Measurements from ENCODE around the gene LIN7B. TPM values are rescaled to one million over a fixed set of nuclear protein-coding genes. Genes with fewer than 3 reads are reported as not detected.
A peak's percentile ranks its signal among the peaks of the same experiment; 100 is the strongest.

The LIN7B gene
- total RNA-seq, 1 experiment from 2014 or later: 4.2 TPM

DNA sequence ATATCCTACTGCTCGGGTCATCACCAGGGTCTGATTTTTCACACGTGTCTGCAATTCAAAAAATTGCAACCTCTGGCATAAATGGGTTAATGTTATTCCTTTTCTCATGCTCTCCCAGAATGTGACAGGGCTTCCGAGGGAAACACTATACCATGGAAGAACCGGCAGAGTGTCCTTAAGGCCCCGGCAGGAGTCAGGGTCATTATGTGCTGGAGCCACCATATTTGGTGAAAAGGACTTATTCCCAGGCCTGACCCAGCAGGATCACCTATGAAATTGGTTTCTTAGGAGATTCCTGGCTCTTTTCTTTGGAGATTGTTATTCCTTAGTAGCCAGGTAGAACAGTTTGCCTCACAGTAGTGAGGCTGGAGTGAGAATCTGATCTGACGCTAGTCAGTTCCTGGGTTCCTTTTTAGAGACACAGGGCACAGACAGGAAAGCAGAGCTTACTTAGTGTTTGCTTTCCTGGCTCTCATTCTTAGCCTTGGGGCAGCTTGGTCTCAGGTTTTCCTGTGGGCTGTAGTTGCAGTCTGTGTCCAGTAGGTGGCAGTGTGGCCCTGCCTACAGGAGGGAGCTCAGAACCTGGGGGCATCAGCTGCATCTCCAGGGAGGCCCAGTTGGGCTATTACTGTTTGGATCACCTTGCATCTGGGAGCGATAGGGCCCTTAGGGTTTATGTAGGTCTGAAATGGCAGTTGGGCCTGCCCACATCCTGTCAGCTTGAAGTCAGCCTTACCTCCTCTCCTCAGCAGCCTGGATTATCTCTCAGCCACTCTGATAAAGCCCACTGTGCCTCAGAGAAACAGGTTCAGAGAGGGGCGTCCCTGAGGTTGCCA is 16.5 kb upstream of the LIN7B start:
- H3K4me1 ChIP-seq (ENCODE audit: insufficient read depth, low read length): no peaks in the 10 kb centered on the region
- TF ChIP-seq, protein P1, sequence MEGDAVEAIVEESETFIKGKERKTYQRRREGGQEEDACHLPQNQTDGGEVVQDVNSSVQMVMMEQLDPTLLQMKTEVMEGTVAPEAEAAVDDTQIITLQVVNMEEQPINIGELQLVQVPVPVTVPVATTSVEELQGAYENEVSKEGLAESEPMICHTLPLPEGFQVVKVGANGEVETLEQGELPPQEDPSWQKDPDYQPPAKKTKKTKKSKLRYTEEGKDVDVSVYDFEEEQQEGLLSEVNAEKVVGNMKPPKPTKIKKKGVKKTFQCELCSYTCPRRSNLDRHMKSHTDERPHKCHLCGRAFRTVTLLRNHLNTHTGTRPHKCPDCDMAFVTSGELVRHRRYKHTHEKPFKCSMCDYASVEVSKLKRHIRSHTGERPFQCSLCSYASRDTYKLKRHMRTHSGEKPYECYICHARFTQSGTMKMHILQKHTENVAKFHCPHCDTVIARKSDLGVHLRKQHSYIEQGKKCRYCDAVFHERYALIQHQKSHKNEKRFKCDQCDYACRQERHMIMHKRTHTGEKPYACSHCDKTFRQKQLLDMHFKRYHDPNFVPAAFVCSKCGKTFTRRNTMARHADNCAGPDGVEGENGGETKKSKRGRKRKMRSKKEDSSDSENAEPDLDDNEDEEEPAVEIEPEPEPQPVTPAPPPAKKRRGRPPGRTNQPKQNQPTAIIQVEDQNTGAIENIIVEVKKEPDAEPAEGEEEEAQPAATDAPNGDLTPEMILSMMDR (conservative IDR thresholded peaks at IDR 0.05): peak; percentile 100
- Mint-ChIP-seq H3K36me3 (ENCODE audit: insufficient read depth in 1 of 3, low read depth in 3 of 3) (peaks cover 38 to 86% (median 83%) of the 10 kb centered on the region in 3 experiments), H3K4me3 (no peak overlapping the region), H3K27me3 (ENCODE audit: low read depth) (no peaks in the 10 kb centered on the region), H3K4me1 (peaks cover 4 to 14% of the 10 kb centered on the region in 2 experiments; a peak in 2 of 4 replicates), H3K27ac (peak overlapping the region; percentile 18 to 96 (median 67); a peak in 3 of 7 replicates), H3K9me3 (no peaks in the 10 kb centered on the region)
- H2BK12ac ChIP-seq (ENCODE audit: insufficient read length, low read depth, low read length): no peak overlapping the region
- no peak overlapping the region for H2BK120ac ChIP-seq (ENCODE audit: low read depth, low read length, poor library complexity, severe bottlenecking)
- H3K9me3 ChIP-seq (ENCODE audit: control insufficient read depth, low read depth, low read length): no peaks in the 10 kb centered on the region
- no peak overlapping the region for H2BK15ac ChIP-seq (ENCODE audit: low read depth, low read length)
- no peaks in the 10 kb centered on the region for H4K20me1 ChIP-seq (ENCODE audit: control insufficient read depth, insufficient read depth, insufficient read length)
- no peak overlapping the region for H3K14ac ChIP-seq (ENCODE audit: insufficient read depth, low read length)
- H3K4me2 ChIP-seq (ENCODE audit: insufficient read depth, insufficient read length, low read length): no peak overlapping the region
- no peak overlapping the region for H3K56ac ChIP-seq (ENCODE audit: insufficient read length, low read depth, low read length)
- no peaks in the 10 kb centered on the region for H3K27me3 ChIP-seq (ENCODE audit: insufficient read depth, low read length)
- WGBS (ENCODE audit: extremely low coverage, insufficient read length, low lambda C conversion rate): no CpG with 5 or more reads among the region's 8 CpGs
- DNase-seq: peak; percentile 86
- no peak overlapping the region for H3T11ph ChIP-seq (ENCODE audit: low read length)
- H2BK20ac ChIP-seq (ENCODE audit: low read depth, low read length, poor library complexity, severe bottlenecking): no peak overlapping the region
- H2BK5ac ChIP-seq (ENCODE audit: insufficient read length, low read length): no peak overlapping the region
- no peak overlapping the region for H2AFZ ChIP-seq (ENCODE audit: low read length)
- H3K23me2 ChIP-seq (ENCODE audit: insufficient read length, low read depth, low read length, poor library complexity, severe bottlenecking): no peaks in the 10 kb centered on the region
- H4K8ac ChIP-seq (replicated peaks; ENCODE audit: insufficient read length, low read depth, low read length): no peak overlapping the region
- no peak overlapping the region for H3K23ac ChIP-seq (ENCODE audit: insufficient read length, low read depth, low read length)
- H4K91ac ChIP-seq (ENCODE audit: insufficient read length, low read depth, low read length): no peak overlapping the region
- H3K9ac ChIP-seq (ENCODE audit: extremely low read depth, insufficient read length, low read length): no peak overlapping the region
- H3K27ac ChIP-seq (ENCODE audit: insufficient read length, low read depth, low read length): no peak overlapping the region
- no peak overlapping the region for H3K4ac ChIP-seq (ENCODE audit: low read depth, low read length)
- H2AK5ac ChIP-seq (ENCODE audit: insufficient read length, low read length): no peak overlapping the region
- no peak overlapping the region for H3K18ac ChIP-seq (ENCODE audit: insufficient read length, low read depth, low read length)
- peaks cover 3% of the 10 kb centered on the region for H3K79me1 ChIP-seq (ENCODE audit: insufficient read depth, low read depth, low read length, poor library complexity, severe bottlenecking)
- no peak overlapping the region for H4K5ac ChIP-seq (ENCODE audit: insufficient read length, low read depth, low read length)
- H3K79me2 ChIP-seq (ENCODE audit: insufficient read depth, low read length): no peaks in the 10 kb centered on the region; the same call in 1 of the 2 replicates

All from H9 (cell line).